Fibroblast of pulmonary artery (primary cell): ENCODE results near the gene NCAM2.

Experiments used
- DNase-seq: peaks from one replicate; pipeline ENCODE4 v3.0.0-alpha.2; 2010; ENCODE audit warnings: low read depth
- H3K4me3 ChIP-seq: replicated peaks from 2 replicates; pipeline ENCODE4 v1.5.1; 2011; ENCODE audit warnings: low read depth, mild to moderate bottlenecking, control low read depth, low read length, moderate library complexity
- CTCF ChIP-seq: IDR thresholded peaks from 2 replicates; pipeline ENCODE4 v1.5.1; 2011; ENCODE audit warnings: mild to moderate bottlenecking, control low read depth, low read length, inconsistent platforms; ENCODE audit errors: missing control alignments

Gene NCAM2

DNA sequence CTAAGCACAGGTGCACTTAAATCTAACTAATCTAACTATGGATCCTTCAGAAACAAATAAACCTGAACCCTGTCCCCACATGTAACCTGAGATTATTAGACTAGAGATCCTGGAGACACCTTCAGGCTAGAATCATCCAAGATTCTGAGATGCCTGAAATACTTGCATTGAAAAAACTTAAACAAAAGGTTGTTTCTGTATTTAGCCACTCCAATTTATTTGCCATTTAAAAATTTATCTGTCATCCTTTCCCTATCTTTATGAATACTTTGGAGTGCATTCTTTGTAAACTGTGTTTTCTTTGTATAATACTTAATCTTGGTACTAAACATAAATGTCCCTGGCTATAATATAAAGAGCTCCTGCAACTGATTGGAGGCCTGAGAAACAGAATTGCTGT is 270.7 kb downstream of the NCAM2 start:
- DNase-seq = no peak
- no peak for TF ChIP-seq CTCF
- H3K4me3 ChIP-seq = no peak overlapping the region

DNA sequence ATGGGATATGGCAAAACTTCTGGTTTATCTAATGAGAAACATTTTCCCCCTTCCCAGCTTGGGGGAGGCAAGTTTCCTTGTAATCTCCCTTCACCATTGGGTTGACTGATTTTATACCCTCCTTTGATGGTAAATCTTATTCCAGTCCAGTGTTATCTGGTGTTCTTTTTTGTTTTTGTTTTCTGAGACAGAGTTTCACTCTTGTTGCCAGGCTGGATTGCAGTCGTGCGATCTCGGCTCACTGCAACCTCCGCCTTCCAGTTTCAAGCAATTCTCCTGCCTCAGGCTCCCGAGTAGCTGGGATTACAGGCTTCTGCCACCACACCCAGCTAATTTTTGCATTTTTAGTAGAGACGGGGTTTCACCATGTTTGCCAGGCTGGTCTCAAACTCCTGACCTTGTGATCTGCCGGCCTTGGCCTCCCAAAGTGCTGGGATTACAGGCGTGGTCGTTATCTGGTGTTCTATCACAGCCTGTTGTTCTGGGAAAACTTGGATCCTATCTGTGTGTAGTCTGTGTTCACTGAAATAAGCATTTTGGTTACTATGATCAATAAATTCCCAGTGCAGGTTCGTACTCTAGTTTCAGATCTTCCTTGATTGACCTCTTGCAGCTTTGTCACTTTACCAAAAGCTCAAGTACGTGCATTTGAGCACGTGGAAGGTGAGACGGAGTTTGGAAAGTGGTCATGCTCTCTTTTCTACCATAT is 281.1 kb downstream of the NCAM2 start:
- no peak overlapping the region for H3K4me3 ChIP-seq
- TF ChIP-seq CTCF = no peak
- DNase-seq = no peak

GRCh38 chr21:21283810-21284209 is 285.6 kb downstream of the NCAM2 start:
- H3K4me3 ChIP-seq = no peak overlapping the region
- no peak for TF ChIP-seq CTCF
- no peak for DNase-seq

DNA sequence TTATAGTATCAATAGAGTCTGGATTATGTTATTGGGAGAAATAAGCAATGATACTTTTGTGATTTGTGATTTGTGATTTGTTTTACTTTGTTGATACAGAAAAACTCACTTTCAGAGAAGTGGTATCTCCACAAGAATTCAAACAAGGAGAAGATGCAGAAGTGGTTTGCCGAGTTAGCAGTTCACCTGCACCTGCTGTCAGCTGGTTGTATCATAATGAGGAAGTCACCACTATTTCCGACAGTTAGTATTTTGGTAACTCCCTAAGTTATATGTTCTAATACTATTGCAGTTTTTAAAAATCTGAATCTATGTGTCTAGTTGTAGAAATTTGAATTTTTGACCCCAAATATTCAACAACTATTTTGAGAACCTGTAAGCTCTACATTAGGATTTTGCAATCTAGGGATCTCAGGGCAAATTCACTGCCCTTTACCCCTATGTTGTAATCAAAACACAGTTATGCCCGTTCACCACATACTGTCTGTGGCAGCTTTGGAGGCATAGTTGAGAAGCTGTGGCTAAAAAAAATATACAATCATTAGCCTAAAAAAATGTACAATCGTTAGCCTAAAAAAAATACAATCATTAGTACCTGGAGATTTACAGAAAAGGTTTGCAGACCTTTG is 288.1 kb downstream of the NCAM2 start:
- no peak for TF ChIP-seq CTCF

DNA sequence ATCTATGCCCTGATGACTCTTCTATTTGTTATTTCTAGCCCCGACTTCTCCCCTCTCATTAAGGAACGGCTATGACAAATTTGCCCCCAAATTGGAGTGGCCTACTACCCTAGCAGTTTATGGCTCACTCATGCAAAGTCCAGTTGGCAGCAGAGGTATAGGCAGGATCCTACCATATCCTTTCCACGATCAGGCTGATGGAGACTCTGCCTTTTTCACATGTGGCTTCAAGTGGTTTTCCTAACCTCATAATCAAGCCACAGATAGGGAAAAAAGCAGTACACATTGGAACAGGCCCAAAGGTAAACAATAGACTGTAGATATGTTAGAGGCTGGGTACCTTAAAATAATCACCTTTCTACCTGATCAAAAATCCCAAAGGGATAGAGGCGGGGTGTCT is 292.5 kb downstream of the NCAM2 start:
- H3K4me3 ChIP-seq = no peak overlapping the region
- no peak for TF ChIP-seq CTCF
- no peak for DNase-seq

More for the DNA sequence above, 288.1 kb downstream of the NCAM2 start:
- no peak for DNase-seq
- no peak overlapping the region for H3K4me3 ChIP-seq

DNA sequence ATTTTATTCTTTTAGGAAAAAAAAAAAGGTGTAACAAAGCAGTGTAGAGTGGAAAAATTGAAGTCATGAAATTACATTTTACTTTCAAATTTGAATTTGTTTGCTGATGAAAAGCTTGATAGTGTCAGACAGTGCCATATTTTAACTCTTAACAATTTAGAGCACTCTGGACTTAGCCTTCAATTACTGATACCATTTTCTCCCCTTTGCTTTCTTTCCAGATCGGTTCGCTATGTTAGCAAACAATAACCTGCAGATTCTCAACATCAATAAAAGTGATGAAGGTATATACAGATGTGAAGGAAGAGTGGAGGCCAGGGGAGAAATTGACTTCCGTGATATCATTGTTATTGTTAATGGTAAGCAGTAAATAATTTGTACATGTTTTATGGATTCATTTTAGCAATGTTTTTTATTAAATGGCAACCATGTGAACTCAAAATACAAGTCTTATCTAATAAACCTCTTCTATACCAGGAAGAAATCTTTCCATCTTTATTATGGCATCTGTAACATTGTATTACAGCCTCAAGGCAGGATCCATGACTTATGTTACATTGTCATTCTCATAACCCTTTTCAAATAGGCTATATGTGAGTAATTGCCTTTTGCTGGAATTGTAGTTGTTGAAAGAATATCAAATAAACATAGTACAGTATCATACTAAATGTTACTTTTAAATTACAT is 293.8 kb downstream of the NCAM2 start:
- no peak for TF ChIP-seq CTCF
- H3K4me3 ChIP-seq = no peak overlapping the region
- DNase-seq = no peak

DNA sequence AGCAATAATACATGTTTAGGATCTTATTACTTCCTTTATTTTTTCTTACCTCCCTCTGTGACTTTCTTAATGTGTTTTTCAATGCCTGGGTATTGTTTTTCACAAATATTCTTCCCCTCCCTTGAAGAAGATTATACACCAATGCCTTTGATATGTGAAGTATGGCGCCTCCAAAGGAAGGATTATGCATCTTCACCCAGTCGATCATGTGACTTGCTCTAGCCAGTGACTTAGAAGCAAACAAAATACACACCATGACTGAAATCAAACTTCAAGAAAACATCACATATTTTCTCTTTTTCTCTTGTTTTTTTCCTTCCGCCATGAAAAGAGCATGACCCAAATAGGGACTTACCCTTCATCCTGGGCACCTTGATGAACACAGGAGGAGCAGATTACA is 297.1 kb downstream of the NCAM2 start:
- H3K4me3 ChIP-seq = no peak overlapping the region
- no peak for TF ChIP-seq CTCF
- no peak for DNase-seq
